ENCODE results near the gene NOS1AP.

NOS1AP gene

GRCh38 chr1:162220009-162220539 lies 150.6 kb downstream of the NOS1AP start:
- no peak for DNase-seq (ENCODE audit: low spot score)

- DNase-seq (ENCODE audit: low spot score): no peak
Observed at GRCh38 chr1:162222014-162222413, 152.5 kb downstream of the NOS1AP start.

GRCh38 chr1:162222730-162223129 lies 153.2 kb downstream of the NOS1AP start:
- no peak for DNase-seq (ENCODE audit: low spot score)

GRCh38 chr1:162223488-162223887 lies 154.0 kb downstream of the NOS1AP start:
- DNase-seq (ENCODE audit: low spot score): no peak

GRCh38 chr1:162224267-162224666 lies 154.8 kb downstream of the NOS1AP start:
- no peak for DNase-seq (ENCODE audit: low spot score)

- no peak for DNase-seq (ENCODE audit: low spot score)
Observed at GRCh38 chr1:162228586-162228985, 159.1 kb downstream of the NOS1AP start.

- no peak for DNase-seq (ENCODE audit: low spot score)
Observed at GRCh38 chr1:162229549-162229948, 160.1 kb downstream of the NOS1AP start.

- DNase-seq (ENCODE audit: low spot score): peak; percentile 70
Observed at GRCh38 chr1:162230096-162230495, 160.6 kb downstream of the NOS1AP start.

- DNase-seq (ENCODE audit: low spot score): no peak
Observed at GRCh38 chr1:162230517-162230916, 161.0 kb downstream of the NOS1AP start.

- DNase-seq (ENCODE audit: low spot score): no peak
Observed at GRCh38 chr1:162232034-162232711, 162.7 kb downstream of the NOS1AP start.

GRCh38 chr1:162233066-162233465 lies 163.6 kb downstream of the NOS1AP start:
- no peak for DNase-seq (ENCODE audit: low spot score)

- DNase-seq (ENCODE audit: low spot score): no peak
Observed at GRCh38 chr1:162233937-162234336, 164.4 kb downstream of the NOS1AP start.

GRCh38 chr1:162234571-162234970 lies 165.1 kb downstream of the NOS1AP start:
- DNase-seq (ENCODE audit: low spot score): no peak

GRCh38 chr1:162235241-162235800 lies 165.8 kb downstream of the NOS1AP start:
- DNase-seq (ENCODE audit: low spot score): no peak

- no peak for DNase-seq (ENCODE audit: low spot score)
Observed at GRCh38 chr1:162236201-162236600, 166.7 kb downstream of the NOS1AP start.

- no peak for DNase-seq (ENCODE audit: low spot score)
Observed at GRCh38 chr1:162236618-162237017, 167.1 kb downstream of the NOS1AP start.

- DNase-seq (ENCODE audit: low spot score): no peak
Observed at GRCh38 chr1:162240577-162240976, 171.1 kb downstream of the NOS1AP start.

GRCh38 chr1:162242804-162243203 lies 173.3 kb downstream of the NOS1AP start:
- no peak for DNase-seq (ENCODE audit: low spot score)

- no peak for DNase-seq (ENCODE audit: low spot score)
Observed at GRCh38 chr1:162248854-162249535, 179.5 kb downstream of the NOS1AP start.

- DNase-seq (ENCODE audit: low spot score): no peak
Observed at GRCh38 chr1:162250004-162250730, 180.7 kb downstream of the NOS1AP start.

GRCh38 chr1:162251102-162251501 lies 181.6 kb downstream of the NOS1AP start:
- DNase-seq (ENCODE audit: low spot score): no peak

GRCh38 chr1:162252214-162252613 lies 182.7 kb downstream of the NOS1AP start:
- DNase-seq (ENCODE audit: low spot score): no peak

- DNase-seq (ENCODE audit: low spot score): no peak
Observed at GRCh38 chr1:162253790-162254189, 184.3 kb downstream of the NOS1AP start.
